SK-N-SH treated with all-trans-retinoic acid at 6 μM for 48 hours (cell line): ENCODE results near the gene MAST3.

Experiments
- OSR1 ChIP-seq: fragments of 250-450 bp; sonication (Bioruptor Pico); IDR thresholded peaks from 2 replicates; pipeline ENCODE4 v1.8.0; 2022; ENCODE audit warnings: moderate library complexity, mild to moderate bottlenecking, inconsistent platforms
- ZFP3 ChIP-seq: fragments of 250-450 bp; sonication (Bioruptor Pico); IDR thresholded peaks from 2 replicates; pipeline ENCODE4 v1.5.0; 2020; ENCODE audit warnings: mild to moderate bottlenecking, moderate library complexity
- ZFP30 ChIP-seq: fragments of 450-650 bp; formaldehyde crosslinking; IDR thresholded peaks from 2 replicates; pipeline ENCODE4 v1.5.0; 2022; ENCODE audit warnings: mild to moderate bottlenecking, moderate library complexity
- TF ChIP-seq, protein P1 (sequence below): fragments of 250-450 bp; sonication (Bioruptor Pico); IDR thresholded peaks from 2 replicates; pipeline ENCODE4 v1.5.1; 2021; ENCODE audit warnings: mild to moderate bottlenecking, moderate library complexity
- TF ChIP-seq, protein P2 (sequence below): fragments of 250-450 bp; sonication (Bioruptor Pico); IDR thresholded peaks from 2 replicates; pipeline ENCODE4 v1.5.1; 2020; ENCODE audit warnings: low read depth, mild to moderate bottlenecking, moderate library complexity
- TF ChIP-seq, protein P3 (sequence below): fragments of 250-450 bp; sonication (Bioruptor Pico); IDR thresholded peaks from 2 replicates; pipeline ENCODE4 v1.8.0; 2020; ENCODE audit warnings: mild to moderate bottlenecking, moderate library complexity, borderline replicate concordance
- TF ChIP-seq, protein P4 (sequence below): fragments of 250-450 bp; sonication (Bioruptor Pico); IDR thresholded peaks from 2 replicates; pipeline ENCODE4 v1.8.0; 2021; ENCODE audit warnings: low read depth, mild to moderate bottlenecking, moderate library complexity, borderline replicate concordance

DNA sequence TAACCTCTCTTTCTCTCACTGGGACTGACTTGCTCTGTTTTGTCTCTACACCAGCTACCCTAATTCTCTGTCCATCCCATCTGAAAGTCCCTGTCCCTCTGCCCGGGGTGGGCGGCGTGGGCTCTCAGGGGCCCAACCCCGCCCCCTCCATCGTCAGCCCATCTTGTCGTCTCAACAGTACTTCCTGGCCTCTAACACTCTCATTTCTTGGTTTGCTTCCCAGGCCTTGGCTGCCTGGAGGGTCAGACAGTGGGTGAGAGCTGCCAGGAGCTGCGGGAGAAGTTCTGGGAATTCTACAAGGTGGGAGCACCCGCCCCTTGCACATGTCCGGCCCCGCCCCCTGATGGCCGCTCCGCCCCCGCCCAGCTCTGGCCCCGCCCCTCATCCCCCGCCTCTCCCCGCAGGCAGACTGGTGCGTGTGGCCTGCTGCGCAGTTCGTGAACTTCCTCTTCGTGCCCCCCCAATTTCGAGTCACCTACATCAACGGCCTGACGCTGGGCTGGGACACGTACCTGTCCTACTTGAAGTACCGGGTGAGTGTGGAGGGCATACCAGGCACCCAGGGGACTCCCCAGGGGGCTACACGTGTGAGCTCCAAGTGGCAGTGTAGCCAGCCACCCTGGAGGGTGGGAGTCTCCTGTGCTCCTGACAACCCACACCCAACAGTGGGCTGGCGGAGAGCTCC, 97.1 kb downstream of the MAST3 start:
- TF ChIP-seq, protein P1, sequence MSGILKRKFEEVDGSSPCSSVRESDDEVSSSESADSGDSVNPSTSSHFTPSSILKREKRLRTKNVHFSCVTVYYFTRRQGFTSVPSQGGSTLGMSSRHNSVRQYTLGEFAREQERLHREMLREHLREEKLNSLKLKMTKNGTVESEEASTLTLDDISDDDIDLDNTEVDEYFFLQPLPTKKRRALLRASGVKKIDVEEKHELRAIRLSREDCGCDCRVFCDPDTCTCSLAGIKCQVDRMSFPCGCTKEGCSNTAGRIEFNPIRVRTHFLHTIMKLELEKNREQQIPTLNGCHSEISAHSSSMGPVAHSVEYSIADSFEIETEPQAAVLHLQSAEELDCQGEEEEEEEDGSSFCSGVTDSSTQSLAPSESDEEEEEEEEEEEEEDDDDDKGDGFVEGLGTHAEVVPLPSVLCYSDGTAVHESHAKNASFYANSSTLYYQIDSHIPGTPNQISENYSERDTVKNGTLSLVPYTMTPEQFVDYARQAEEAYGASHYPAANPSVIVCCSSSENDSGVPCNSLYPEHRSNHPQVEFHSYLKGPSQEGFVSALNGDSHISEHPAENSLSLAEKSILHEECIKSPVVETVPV (CRISPR knock-in tag) = no peak
- TF ChIP-seq ZFP3 (no peak), ZFP30 (CRISPR knock-in tag) (no peak), OSR1 (CRISPR knock-in tag) (no peak)
- TF ChIP-seq, protein P2, sequence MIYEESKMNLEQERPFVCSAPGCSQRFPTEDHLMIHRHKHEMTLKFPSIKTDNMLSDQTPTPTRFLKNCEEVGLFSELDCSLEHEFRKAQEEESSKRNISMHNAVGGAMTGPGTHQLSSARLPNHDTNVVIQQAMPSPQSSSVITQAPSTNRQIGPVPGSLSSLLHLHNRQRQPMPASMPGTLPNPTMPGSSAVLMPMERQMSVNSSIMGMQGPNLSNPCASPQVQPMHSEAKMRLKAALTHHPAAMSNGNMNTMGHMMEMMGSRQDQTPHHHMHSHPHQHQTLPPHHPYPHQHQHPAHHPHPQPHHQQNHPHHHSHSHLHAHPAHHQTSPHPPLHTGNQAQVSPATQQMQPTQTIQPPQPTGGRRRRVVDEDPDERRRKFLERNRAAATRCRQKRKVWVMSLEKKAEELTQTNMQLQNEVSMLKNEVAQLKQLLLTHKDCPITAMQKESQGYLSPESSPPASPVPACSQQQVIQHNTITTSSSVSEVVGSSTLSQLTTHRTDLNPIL = no peak
- TF ChIP-seq, protein P3, sequence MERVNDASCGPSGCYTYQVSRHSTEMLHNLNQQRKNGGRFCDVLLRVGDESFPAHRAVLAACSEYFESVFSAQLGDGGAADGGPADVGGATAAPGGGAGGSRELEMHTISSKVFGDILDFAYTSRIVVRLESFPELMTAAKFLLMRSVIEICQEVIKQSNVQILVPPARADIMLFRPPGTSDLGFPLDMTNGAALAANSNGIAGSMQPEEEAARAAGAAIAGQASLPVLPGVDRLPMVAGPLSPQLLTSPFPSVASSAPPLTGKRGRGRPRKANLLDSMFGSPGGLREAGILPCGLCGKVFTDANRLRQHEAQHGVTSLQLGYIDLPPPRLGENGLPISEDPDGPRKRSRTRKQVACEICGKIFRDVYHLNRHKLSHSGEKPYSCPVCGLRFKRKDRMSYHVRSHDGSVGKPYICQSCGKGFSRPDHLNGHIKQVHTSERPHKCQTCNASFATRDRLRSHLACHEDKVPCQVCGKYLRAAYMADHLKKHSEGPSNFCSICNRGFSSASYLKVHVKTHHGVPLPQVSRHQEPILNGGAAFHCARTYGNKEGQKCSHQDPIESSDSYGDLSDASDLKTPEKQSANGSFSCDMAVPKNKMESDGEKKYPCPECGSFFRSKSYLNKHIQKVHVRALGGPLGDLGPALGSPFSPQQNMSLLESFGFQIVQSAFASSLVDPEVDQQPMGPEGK = no peak
- TF ChIP-seq, protein P4, sequence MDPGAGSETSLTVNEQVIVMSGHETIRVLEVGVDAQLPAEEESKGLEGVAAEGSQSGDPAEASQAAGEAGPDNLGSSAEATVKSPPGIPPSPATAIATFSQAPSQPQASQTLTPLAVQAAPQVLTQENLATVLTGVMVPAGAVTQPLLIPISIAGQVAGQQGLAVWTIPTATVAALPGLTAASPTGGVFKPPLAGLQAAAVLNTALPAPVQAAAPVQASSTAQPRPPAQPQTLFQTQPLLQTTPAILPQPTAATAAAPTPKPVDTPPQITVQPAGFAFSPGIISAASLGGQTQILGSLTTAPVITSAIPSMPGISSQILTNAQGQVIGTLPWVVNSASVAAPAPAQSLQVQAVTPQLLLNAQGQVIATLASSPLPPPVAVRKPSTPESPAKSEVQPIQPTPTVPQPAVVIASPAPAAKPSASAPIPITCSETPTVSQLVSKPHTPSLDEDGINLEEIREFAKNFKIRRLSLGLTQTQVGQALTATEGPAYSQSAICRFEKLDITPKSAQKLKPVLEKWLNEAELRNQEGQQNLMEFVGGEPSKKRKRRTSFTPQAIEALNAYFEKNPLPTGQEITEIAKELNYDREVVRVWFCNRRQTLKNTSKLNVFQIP = no peak
